ENCODE measurements around the gene PELI1. TPM values are rescaled to one million over a fixed set of nuclear protein-coding genes. Genes with fewer than 3 reads are reported as not detected.

The PELI1 gene
- total RNA-seq, 1 donor from 2014 or later: 33.8 TPM

Other genes starting within 250 kb of the PELI1 start
- 14.3 and 15.6 TPM in 2 replicates for gene VPS54, start 125.0 kb downstream of the PELI1 start, total RNA-seq